HCT116 (cell line): ENCODE measurements around the gene ATP13A3.

ENCODE experiments used
- CBX3 ChIP-seq: IDR thresholded peaks from 2 replicates; pipeline ENCODE4 v1.6.1; 2012; ENCODE audit warnings: low read depth
- CEBPB ChIP-seq: IDR thresholded peaks from 2 replicates; pipeline ENCODE4 v1.6.1; 2012; ENCODE audit warnings: low read depth
- CTCF ChIP-seq, 3 experiments: fragments of 200-600 bp in 1 of 3; sonication (generic) in 1 of 3; IDR thresholded peaks in 2 of 3; conservative IDR thresholded peaks in 1 of 3; 2 replicates each; pipeline ENCODE4 v1.5.1; 2012 to 2017; ENCODE audit warnings: low read depth in 2 of 3, low read length in 2 of 3, antibody characterized with exemption in 1 of 3, borderline replicate concordance in 1 of 3, control low read depth in 1 of 3, mild to moderate bottlenecking in 1 of 3, mixed read lengths in 1 of 3, mixed run types in 1 of 3, moderate library complexity in 1 of 3; ENCODE audit not compliant: insufficient read depth in 1 of 3
- EGR1 ChIP-seq: IDR thresholded peaks from 2 replicates; pipeline ENCODE4 v1.6.1; 2012; ENCODE audit warnings: low read depth
- EZH2 ChIP-seq: fragments of 200-600 bp; sonication (generic); IDR thresholded peaks from 2 replicates; pipeline ENCODE4 v1.6.1; 2017; ENCODE audit warnings: antibody characterized with exemption, mixed run types
- FOSL1 ChIP-seq: IDR thresholded peaks from 2 replicates; pipeline ENCODE4 v1.6.1; 2012; ENCODE audit warnings: low read depth
- JUND ChIP-seq: IDR thresholded peaks from 2 replicates; pipeline ENCODE4 v1.6.1; 2012
- POLR2A ChIP-seq: IDR thresholded peaks from 2 replicates; pipeline ENCODE4 v1.7.0; 2011; ENCODE audit warnings: borderline replicate concordance; ENCODE audit not compliant: insufficient read depth, insufficient read length; ENCODE audit errors: extremely low read depth
- POLR2AphosphoS5 ChIP-seq: IDR thresholded peaks from 2 replicates; pipeline ENCODE4 v1.6.1; 2011; ENCODE audit warnings: mild to moderate bottlenecking, low read depth, low read length, moderate library complexity
- TCF7L2 ChIP-seq: IDR thresholded peaks from 2 replicates; pipeline ENCODE4 v1.7.0; 2011; ENCODE audit warnings: borderline replicate concordance, inconsistent platforms; ENCODE audit not compliant: insufficient read depth, insufficient read length; ENCODE audit errors: extremely low read depth
- YY1 ChIP-seq: IDR thresholded peaks from 2 replicates; pipeline ENCODE4 v1.6.1; 2011; ENCODE audit warnings: low read length, low read depth, moderate library complexity, mild to moderate bottlenecking; ENCODE audit not compliant: insufficient replicate concordance; ENCODE audit errors: extremely low read depth
- ZBTB33 ChIP-seq: IDR thresholded peaks from 2 replicates; pipeline ENCODE4 v1.6.1; 2011; ENCODE audit warnings: mild to moderate bottlenecking, low read length, moderate library complexity; ENCODE audit not compliant: insufficient replicate concordance; ENCODE audit errors: extremely low read depth
- ZNF274 ChIP-seq: fragments of 200-500 bp; sonication (Bioruptor generic); IDR thresholded peaks from 2 replicates; pipeline ENCODE4 v1.6.1; 2014; ENCODE audit warnings: mild to moderate bottlenecking, low read depth, low read length, inconsistent platforms
- TF ChIP-seq, protein P1 (sequence below): IDR thresholded peaks from 2 replicates; pipeline ENCODE4 v1.6.1; 2012

- no peak for TF ChIP-seq CTCF (IDR thresholded peaks at IDR 0.05 in 2 of 3, conservative IDR thresholded peaks at IDR 0.05 in 1 of 3; ENCODE audit: borderline replicate concordance in 1 of 3, insufficient read depth in 1 of 3, low read depth in 2 of 3, low read length in 2 of 3)
- TF ChIP-seq EZH2 = no peak
- TF ChIP-seq POLR2A = no peak
- no peak for TF ChIP-seq EGR1
- no peak for TF ChIP-seq TCF7L2
- TF ChIP-seq JUND = no peak
- TF ChIP-seq ZNF274 = no peak
- TF ChIP-seq CEBPB = no peak
- TF ChIP-seq, protein P1, sequence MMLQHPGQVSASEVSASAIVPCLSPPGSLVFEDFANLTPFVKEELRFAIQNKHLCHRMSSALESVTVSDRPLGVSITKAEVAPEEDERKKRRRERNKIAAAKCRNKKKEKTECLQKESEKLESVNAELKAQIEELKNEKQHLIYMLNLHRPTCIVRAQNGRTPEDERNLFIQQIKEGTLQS = no peak
- TF ChIP-seq CBX3 = no peak
- TF ChIP-seq FOSL1 = no peak
- TF ChIP-seq ZBTB33 = no peak
- no peak for TF ChIP-seq POLR2AphosphoS5
- no peak for TF ChIP-seq YY1
Observed at GRCh38 chr3:194357681-194358080, 129.1 kb downstream of the ATP13A3 start.
